Motor neuron (in vitro differentiated cells): ENCODE results near the gene CLRN2. TPM values are rescaled to one million over a fixed set of nuclear protein-coding genes. Genes with fewer than 3 reads are reported as not detected.
A peak's percentile ranks its signal among the peaks of the same experiment; 100 is the strongest.

ENCODE experiments used
- ATAC-seq, 8 experiments: fragments of 200-7000 bp; cut with Tn5 transposase; replicated peaks in 6 of 8; 2 replicates each; pipeline ENCODE4 v1.8.0; 2021; ENCODE audit warnings: mild to moderate bottlenecking in 8 of 8, moderate library complexity in 8 of 8
- H3K27ac ChIP-seq, 2 donors: fragments of 250-450 bp; sonication (Bioruptor Pico); 2 replicates each; pipeline ENCODE4 v1.9.0; 2021; ENCODE audit warnings: antibody characterized with exemption in 2 of 2, mild to moderate bottlenecking in 2 of 2, moderate library complexity in 1 of 2
- H3K4me1 ChIP-seq, 2 donors: fragments of 250-450 bp; sonication (Bioruptor Pico); replicated peaks in 1 of 2; 2 replicates each; pipeline ENCODE4 v1.6.1; 2021; ENCODE audit warnings: antibody characterized with exemption in 2 of 2, mild to moderate bottlenecking in 2 of 2, moderate library complexity in 1 of 2
- H3K4me3 ChIP-seq, 5 donors: fragments of 250-450 bp; sonication (Bioruptor Pico); 2 replicates each; pipeline ENCODE4 v1.9.0; 2021; ENCODE audit warnings: antibody characterized with exemption in 5 of 5, mild to moderate bottlenecking in 5 of 5, moderate library complexity in 4 of 5
- WGBS, 10 experiments: fragments of 450-650 bp; shearing (Covaris generic); methylation state at CpG; one replicate each; pipeline ENCODE4 v1.0.0; 2022; 5-methylcytosine and 5-hydroxymethylcytosine counted together
- in situ Hi-C, 9 experiments: fragments of 400-800 bp; cut with MboI; loops; one replicate each; pipeline ENCODE4 v1.15.0; 2021; ENCODE audit warnings: low sequenced_read_pairs in 9 of 9, low pct_unique_long_range_greater_than_20kb in 2 of 9; ENCODE audit not compliant: unreplicated experiment in 9 of 9
- total RNA-seq, 8 experiments: library from RNA; unstranded; fragments of 300-600 nt; gene quantifications; 2 replicates each; pipeline versions ENCODE4 v1.2.3 to v1.2.4, GENCODE V29; 2022

CLRN2 gene
- total RNA-seq, 8 experiments from 2014 or later = not detected

- in situ Hi-C loops = no loop called here
- WGBS, 10 experiments = 0 to 22% (median 6%) methylated on average over 2 to 39 of the region's 65 CpGs; no CpG with 5 or more reads in 1 of the 10 experiments
- H3K27ac ChIP-seq = peak within 1 kb of the TSS; percentile 62 to 72
Observed at GRCh38 chr4:17511950-17512795, 2.8 kb upstream of the CLRN2 start, which contains the start of gene QDPR. Gene QDPR (minus strand): TSS chr4:17512090. CDS start chr4:17512054, 36 bp downstream.

GRCh38 chr4:17512973-17513665, 1.8 kb upstream of the CLRN2 start:
- no peak overlapping the region for H3K4me3 ChIP-seq
- WGBS, 10 experiments = 56 to 100% (median 86%) methylated on average over 1 to 5 of the region's 5 CpGs
- peaks cover 20 to 25% of the 10 kb centered on the region in 2 donors for H3K4me1 ChIP-seq
- ATAC-seq = no peak
- H3K27ac ChIP-seq = no peak overlapping the region
- in situ Hi-C loops = no loop called here

More at GRCh38 chr4:17511950-17512795, 2.8 kb upstream of the CLRN2 start, which contains the start of gene QDPR:
- peak within 1 kb of the TSS; percentile 55 to 71 (median 56) for H3K4me3 ChIP-seq
- ATAC-seq = peak; percentile 85 to 96 (median 95)
- peaks cover 20% of the 10 kb centered on the region in 2 donors for H3K4me1 ChIP-seq

- WGBS, 10 experiments = 23 to 100% (median 76%) methylated on average over 1 to 9 of the region's 14 CpGs
- no peak for ATAC-seq
- in situ Hi-C loops = no loop called here
- peaks cover 9 to 12% of the 10 kb centered on the region in 2 donors for H3K4me1 ChIP-seq
- no peak overlapping the region for H3K4me3 ChIP-seq
- no peak overlapping the region for H3K27ac ChIP-seq
Observed at GRCh38 chr4:17515445-17516407, 761 bp downstream of the CLRN2 start.

- in situ Hi-C loops = no loop called here
- Histone ChIP-seq H3K4me1 (peaks cover 6 to 10% of the 10 kb centered on the region in 2 donors), H3K4me3 (no peak overlapping the region), H3K27ac (no peak overlapping the region)
- no peak for ATAC-seq
- WGBS, 10 experiments = 0 to 38% (median 7%) methylated on average over 1 of the region's 1 CpG; no CpG with 5 or more reads in 6 of the 10 experiments
Observed at GRCh38 chr4:17516980-17517379, 2.0 kb downstream of the CLRN2 start.

GRCh38 chr4:17517664-17518063, 2.7 kb downstream of the CLRN2 start:
- in situ Hi-C loops = no loop called here
- 17 to 46% (median 36%) methylated on average over 1 to 5 of the region's 5 CpGs; no CpG with 5 or more reads in 2 of the 10 experiments for WGBS, 10 experiments
- peak in 3 of 8 experiments; percentile 12 to 55 (median 12) for ATAC-seq

GRCh38 chr4:17521595-17521994, 6.6 kb downstream of the CLRN2 start:
- H3K27ac ChIP-seq = no peak overlapping the region
- no peak overlapping the region for H3K4me3 ChIP-seq
- 40 to 100% (median 88%) methylated on average over 1 to 4 of the region's 5 CpGs; no CpG with 5 or more reads in 1 of the 10 experiments for WGBS, 10 experiments
- in situ Hi-C loops = no loop called here
- ATAC-seq = no peak
- peaks cover 0 to 4% of the 10 kb centered on the region in 2 donors for H3K4me1 ChIP-seq

More at GRCh38 chr4:17517664-17518063, 2.7 kb downstream of the CLRN2 start:
- Histone ChIP-seq H3K4me1 (peaks cover 2 to 8% of the 10 kb centered on the region in 2 donors), H3K4me3 (no peak overlapping the region), H3K27ac (no peak overlapping the region)

GRCh38 chr4:17523662-17524061, 8.7 kb downstream of the CLRN2 start:
- Histone ChIP-seq H3K4me1 (no peaks in the 10 kb centered on the region), H3K4me3 (no peak overlapping the region), H3K27ac (no peak overlapping the region)
- in situ Hi-C loops = no loop called here
- peak in 2 of 8 experiments; percentile 43 to 63 for ATAC-seq
- WGBS, 10 experiments = 0 to 51% (median 40%) methylated on average over 1 to 2 of the region's 2 CpGs; no CpG with 5 or more reads in 5 of the 10 experiments

GRCh38 chr4:17526695-17527477, 11.9 kb downstream of the CLRN2 start:
- Histone ChIP-seq H3K27ac (no peak overlapping the region), H3K4me3 (no peak overlapping the region), H3K4me1 (no peaks in the 10 kb centered on the region)
- in situ Hi-C loops = no loop called here
- ATAC-seq = no peak
- WGBS, 10 experiments = 53 to 91% (median 84%) methylated on average over 11 to 25 of the region's 27 CpGs; no CpG with 5 or more reads in 1 of the 10 experiments

- H3K4me1 ChIP-seq = no peaks in the 10 kb centered on the region
- in situ Hi-C loops = no loop called here
- no peak overlapping the region for H3K4me3 ChIP-seq
- no peak for ATAC-seq
- WGBS, 10 experiments = 63 to 100% (median 93%) methylated on average over 1 to 10 of the region's 10 CpGs; no CpG with 5 or more reads in 1 of the 10 experiments
- H3K27ac ChIP-seq = no peak overlapping the region
Observed at GRCh38 chr4:17528551-17529165, 13.7 kb downstream of the CLRN2 start.

GRCh38 chr4:17531538-17532285, 16.7 kb downstream of the CLRN2 start:
- in situ Hi-C loops = no loop called here
- no peak for ATAC-seq
- no peaks in the 10 kb centered on the region for H3K4me1 ChIP-seq
- no peak overlapping the region for H3K27ac ChIP-seq
- 0 to 100% (median 60%) methylated on average over 1 to 6 of the region's 8 CpGs; no CpG with 5 or more reads in 1 of the 10 experiments for WGBS, 10 experiments
- H3K4me3 ChIP-seq = no peak overlapping the region

GRCh38 chr4:17534705-17535104, 19.7 kb downstream of the CLRN2 start:
- no peak overlapping the region for H3K27ac ChIP-seq

More at GRCh38 chr4:17534705-17535104, 19.7 kb downstream of the CLRN2 start:
- Histone ChIP-seq H3K4me3 (no peak overlapping the region), H3K4me1 (no peaks in the 10 kb centered on the region)
- 73 to 100% (median 100%) methylated on average over 1 to 4 of the region's 4 CpGs for WGBS, 10 experiments
- ATAC-seq = no peak
- in situ Hi-C loops = no loop called here
